LNCaP clone FGC (cell line): Measurements from ENCODE around the gene C20orf173.

Experiments
- DNase-seq: peaks from one replicate; pipeline ENCODE4 v3.0.0-alpha.2; 2011; ENCODE audit warnings: low read depth
- H3K4me3 ChIP-seq: 2 replicates; pipeline ENCODE4 v1.5.1; 2011; ENCODE audit warnings: mild to moderate bottlenecking, low read depth, low read length, control low read depth
- CTCF ChIP-seq: IDR thresholded peaks from 2 replicates; pipeline ENCODE4 v1.5.1; 2012; ENCODE audit warnings: mild to moderate bottlenecking; ENCODE audit not compliant: control insufficient read depth, insufficient read depth; ENCODE audit errors: extremely low read depth

C20orf173 gene

GRCh38 chr20:35503281-35503680, 26.2 kb downstream of the C20orf173 start:
- no peak for DNase-seq
- no peak overlapping the region for H3K4me3 ChIP-seq
- TF ChIP-seq CTCF = no peak

- DNase-seq = no peak
- TF ChIP-seq CTCF = no peak
Measured at GRCh38 chr20:35502352-35502751, 27.1 kb downstream of the C20orf173 start.

GRCh38 chr20:35499271-35499670, 30.2 kb downstream of the C20orf173 start:
- DNase-seq = no peak
- TF ChIP-seq CTCF = no peak
- no peak overlapping the region for H3K4me3 ChIP-seq

More at GRCh38 chr20:35502352-35502751, 27.1 kb downstream of the C20orf173 start:
- H3K4me3 ChIP-seq = no peak overlapping the region

GRCh38 chr20:35497780-35498189, 31.7 kb downstream of the C20orf173 start:
- DNase-seq = no peak
- H3K4me3 ChIP-seq = no peak overlapping the region
- TF ChIP-seq CTCF = no peak

- no peak overlapping the region for H3K4me3 ChIP-seq
- DNase-seq = no peak
- no peak for TF ChIP-seq CTCF
Measured at GRCh38 chr20:35497320-35497719, 32.1 kb downstream of the C20orf173 start.

GRCh38 chr20:35496481-35496880, 33.0 kb downstream of the C20orf173 start:
- DNase-seq = no peak
- no peak for TF ChIP-seq CTCF

GRCh38 chr20:35492352-35492751, 37.1 kb downstream of the C20orf173 start:
- H3K4me3 ChIP-seq = no peak overlapping the region
- no peak for DNase-seq
- TF ChIP-seq CTCF = no peak

More at GRCh38 chr20:35496481-35496880, 33.0 kb downstream of the C20orf173 start:
- H3K4me3 ChIP-seq = no peak overlapping the region
